H1 (cell line): Measurements from ENCODE around the gene DRC7. TPM values are rescaled to one million over a fixed set of nuclear protein-coding genes. Genes with fewer than 3 reads are reported as not detected.

Experiments used
- CTCF ChIA-PET: fragments of 300-600 bp; sonication (Branson Sonifier 250); formaldehyde crosslinking; loops from one replicate; lab custom pipeline; 2021; ENCODE audit not compliant: partially characterized antibody; lab: Charles Lee
- POLR2A ChIA-PET: fragments of 300-600 bp; sonication (Branson Sonifier 250); formaldehyde crosslinking; loops from one replicate; lab custom pipeline; 2021; ENCODE audit warnings: inconsistent platforms; ENCODE audit not compliant: partially characterized antibody; lab: Charles Lee
- DNase-seq, 2 experiments: peaks; one replicate each; pipeline versions ENCODE4 v3.0.0 to v3.0.0-alpha.2; 2010 to 2022; ENCODE audit warnings: low spot score in 2 of 2, low read depth in 1 of 2, mixed read lengths in 1 of 2
- FAIRE-seq: peaks from 2 replicates; lab custom pipeline; 2011; peaks lifted over from hg19 to GRCh38; lab: Jason Lieb, UNC
- H2AFZ ChIP-seq: 2 replicates; pipeline ENCODE4 v1.8.1; 2012; ENCODE audit warnings: low read length, inconsistent platforms
- H2AK5ac ChIP-seq: 2 replicates; pipeline ENCODE4 v1.6.1; 2013; ENCODE audit warnings: low read depth, low read length
- H2BK120ac ChIP-seq: replicated peaks from 2 replicates; pipeline ENCODE3; 2013; ENCODE audit warnings: low read depth, low read length, inconsistent platforms
- H2BK12ac ChIP-seq: 2 replicates; pipeline ENCODE4 v1.6.1; 2013; ENCODE audit warnings: low read depth, low read length
- H2BK15ac ChIP-seq: 2 replicates; pipeline ENCODE4 v1.6.1; 2013; ENCODE audit warnings: low read length
- H2BK20ac ChIP-seq: 2 replicates; pipeline ENCODE4 v1.6.1; 2013; ENCODE audit warnings: low read length
- H2BK5ac ChIP-seq: 2 replicates; pipeline ENCODE4 v1.6.1; 2013; ENCODE audit warnings: low read depth, low read length
- H3K14ac ChIP-seq: 2 replicates; pipeline ENCODE4 v1.6.1; 2013; ENCODE audit warnings: inconsistent platforms; ENCODE audit not compliant: insufficient read length
- H3K18ac ChIP-seq: 2 replicates; pipeline ENCODE4 v1.6.1; 2013; ENCODE audit warnings: low read length; ENCODE audit errors: extremely low read depth
- H3K23ac ChIP-seq: 2 replicates; pipeline ENCODE4 v1.6.1; 2013; ENCODE audit warnings: inconsistent platforms; ENCODE audit not compliant: insufficient read length
- H3K23me2 ChIP-seq: 2 replicates; pipeline ENCODE4 v1.6.1; 2013; ENCODE audit warnings: low read depth, low read length
- H3K27ac ChIP-seq: 2 replicates; pipeline ENCODE4 v1.6.1; 2011; ENCODE audit warnings: low read depth, low read length, inconsistent platforms
- H3K27me3 ChIP-seq, 4 experiments: replicated peaks in 1 of 4; 1 replicate in 1 of 4; 2 replicates in 3 of 4; pipeline versions ENCODE4 v1.6.1 to v1.8.1; 2011 to 2013; ENCODE audit warnings: low read length in 3 of 4, mild to moderate bottlenecking in 3 of 4, inconsistent platforms in 2 of 4, mixed read lengths in 2 of 4, moderate library complexity in 1 of 4; ENCODE audit not compliant: control insufficient read depth in 3 of 4, insufficient read depth in 3 of 4; ENCODE audit errors: extremely low read depth in 1 of 4
- H3K36me3 ChIP-seq, 4 experiments: 2 replicates each; pipeline versions ENCODE4 v1.6.1 to v1.8.1; 2011 to 2013; ENCODE audit warnings: mild to moderate bottlenecking in 4 of 4, low read length in 3 of 4, moderate library complexity in 2 of 4, control low read depth in 1 of 4, inconsistent platforms in 1 of 4; ENCODE audit not compliant: insufficient read depth in 4 of 4, control insufficient read depth in 2 of 4
- H3K4ac ChIP-seq: replicated peaks from 2 replicates; pipeline ENCODE3; 2013; ENCODE audit warnings: low read length, low read depth, mixed read lengths, inconsistent platforms; ENCODE audit not compliant: insufficient read length
- H3K4me1 ChIP-seq, 4 experiments: replicated peaks in 1 of 4; 1 replicate in 1 of 4; 2 replicates in 3 of 4; pipeline versions ENCODE4 v1.6.1 to v1.8.1; 2011 to 2013; ENCODE audit warnings: low read length in 3 of 4, inconsistent platforms in 2 of 4, mixed read lengths in 1 of 4; ENCODE audit not compliant: insufficient read depth in 4 of 4, control insufficient read depth in 3 of 4
- H3K4me2 ChIP-seq, 2 experiments: 2 replicates each; pipeline versions ENCODE4 v1.6.1 to v1.8.1; 2011 to 2013; ENCODE audit warnings: low read depth in 2 of 2, low read length in 2 of 2, control low read depth in 1 of 2, inconsistent platforms in 1 of 2, mild to moderate bottlenecking in 1 of 2; ENCODE audit not compliant: insufficient read depth in 1 of 2
- H3K4me3 ChIP-seq, 4 experiments: fragments of 200-600, 300-600 bp in 1 of 4; sonication (generic), shearing (Covaris generic), sonication (Bioruptor Twin) in 1 of 4; 2 replicates each; pipeline versions ENCODE4 v1.5.1 to v1.8.1; 2011 to 2016; ENCODE audit warnings: low read length in 4 of 4, low read depth in 3 of 4, control low read depth in 2 of 4, inconsistent platforms in 2 of 4, mild to moderate bottlenecking in 2 of 4, mixed read lengths in 1 of 4, moderate library complexity in 1 of 4; ENCODE audit not compliant: insufficient read depth in 2 of 4; ENCODE audit errors: extremely low read depth in 1 of 4
- H3K56ac ChIP-seq: replicated peaks from 2 replicates; pipeline ENCODE3; 2013; ENCODE audit warnings: low read depth, mild to moderate bottlenecking, mixed read lengths, low read length, inconsistent platforms; ENCODE audit not compliant: insufficient read length
- H3K79me1 ChIP-seq: 2 replicates; pipeline ENCODE4 v1.6.1; 2013; ENCODE audit warnings: low read depth, low read length, control low read depth
- H3K79me2 ChIP-seq, 2 experiments: 2 replicates each; pipeline versions ENCODE4 v1.6.1 to v1.8.1; 2012 to 2013; ENCODE audit warnings: low read length in 2 of 2, mild to moderate bottlenecking in 2 of 2, inconsistent platforms in 1 of 2; ENCODE audit not compliant: insufficient read depth in 2 of 2, control insufficient read depth in 1 of 2
- H3K9ac ChIP-seq, 4 experiments: replicated peaks in 1 of 4; 1 replicate in 1 of 4; 2 replicates in 3 of 4; pipeline versions ENCODE4 v1.6.1 to v1.8.1; 2011 to 2013; ENCODE audit warnings: low read depth in 3 of 4, low read length in 3 of 4, control low read depth in 2 of 4, mild to moderate bottlenecking in 2 of 4, moderate library complexity in 2 of 4, inconsistent platforms in 1 of 4; ENCODE audit errors: extremely low read depth in 1 of 4
- H3K9me3 ChIP-seq, 2 experiments: 2 replicates each; pipeline versions ENCODE4 v1.6.1 to v1.8.1; 2012 to 2013; ENCODE audit warnings: mild to moderate bottlenecking in 2 of 2, moderate library complexity in 2 of 2, control low read depth in 1 of 2, inconsistent platforms in 1 of 2, low read depth in 1 of 2, low read length in 1 of 2, mixed read lengths in 1 of 2; ENCODE audit not compliant: insufficient read depth in 2 of 2
- H4K20me1 ChIP-seq, 2 experiments: replicated peaks in 1 of 2; 2 replicates each; pipeline versions ENCODE3 to v1.8.1; 2011 to 2013; ENCODE audit warnings: inconsistent platforms in 2 of 2, low read length in 2 of 2, mild to moderate bottlenecking in 1 of 2; ENCODE audit not compliant: insufficient read depth in 2 of 2, control insufficient read depth in 1 of 2
- H4K5ac ChIP-seq: 2 replicates; pipeline ENCODE4 v1.6.1; 2013; ENCODE audit warnings: low read length, low read depth, mixed read lengths, inconsistent platforms; ENCODE audit not compliant: insufficient read length
- H4K8ac ChIP-seq: 2 replicates; pipeline ENCODE4 v1.8.0; 2013; ENCODE audit warnings: mild to moderate bottlenecking, moderate library complexity, low read length, inconsistent platforms; ENCODE audit not compliant: insufficient read depth; ENCODE audit errors: extremely low read depth
- H4K91ac ChIP-seq: replicated peaks from 2 replicates; pipeline ENCODE3; 2013; ENCODE audit warnings: low read length, mixed read lengths, inconsistent platforms; ENCODE audit not compliant: insufficient read length
- CEBPB ChIP-seq: IDR thresholded peaks from 2 replicates; pipeline ENCODE4 v1.6.1; 2012; ENCODE audit warnings: low read depth, low read length
- CTBP2 ChIP-seq: IDR thresholded peaks from 2 replicates; pipeline ENCODE4 v1.7.0; 2011; ENCODE audit warnings: borderline replicate concordance, mild to moderate bottlenecking, moderate library complexity, mixed read lengths, low read length; ENCODE audit not compliant: insufficient read depth, insufficient read length
- GTF2F1 ChIP-seq: IDR thresholded peaks from 2 replicates; pipeline ENCODE4 v1.6.1; 2012; ENCODE audit warnings: low read depth, low read length, improper control_type of control experiment, borderline replicate concordance
- JUN ChIP-seq: IDR thresholded peaks from 2 replicates; pipeline ENCODE4 v1.6.1; 2011; ENCODE audit warnings: low read depth, mild to moderate bottlenecking, improper control_type of control experiment, low read length
- JUND ChIP-seq: IDR thresholded peaks from 2 replicates; pipeline ENCODE4 v1.6.1; 2011; ENCODE audit warnings: mild to moderate bottlenecking, improper control_type of control experiment, low read length
- KDM1A ChIP-seq: fragments of 200-600, 300-600 bp; sonication (generic); IDR thresholded peaks from 2 replicates; pipeline ENCODE4 v1.7.1; 2016; ENCODE audit warnings: mild to moderate bottlenecking, low read length, borderline replicate concordance
- MAFK ChIP-seq: IDR thresholded peaks from 2 replicates; pipeline ENCODE4 v1.6.1; 2012; ENCODE audit warnings: low read depth, mild to moderate bottlenecking, improper control_type of control experiment, low read length
- RNF2 ChIP-seq: fragments of 200-900, 300-1000 bp; sonication (generic); IDR thresholded peaks from 2 replicates; pipeline ENCODE4 v1.7.1; 2016; ENCODE audit warnings: borderline replicate concordance, low read depth, mild to moderate bottlenecking, antibody characterized with exemption, low read length; ENCODE audit not compliant: poor library complexity, severe bottlenecking; ENCODE audit errors: missing control alignments
- SP4 ChIP-seq: IDR thresholded peaks from 2 replicates; pipeline ENCODE4 v1.6.1; 2012; ENCODE audit warnings: low read length, inconsistent platforms
- WGBS, 2 experiments: shearing (Covaris generic) in 1 of 2; methylation state at CpG; one replicate each; pipeline versions ENCODE4 v1.1.6 to v1.1.7; 2013 to 2015; ENCODE audit warnings: low lambda C conversion rate in 2 of 2, mixed read lengths in 2 of 2, inconsistent platforms in 1 of 2, low coverage in 1 of 2, missing lambda C conversion rate in 1 of 2; ENCODE audit not compliant: insufficient replicate concordance in 2 of 2, insufficient coverage in 1 of 2, insufficient read length in 1 of 2; ENCODE audit errors: extremely low coverage in 1 of 2, missing lambda C conversion rate in 1 of 2; 5-methylcytosine and 5-hydroxymethylcytosine counted together
- polyA plus RNA-seq, 7 experiments: library from polyadenylated mRNA; depleted of rRNA in 3 of 7; stranded (reverse) in 5 of 7; unstranded in 2 of 7; fragments of >200 nt in 5 of 7; fragments of 200-250 nt in 2 of 7; gene quantifications; 1 replicate in 5 of 7; 2 replicates in 1 of 7; 4 replicates in 1 of 7; pipeline versions ENCODE4 v1.2.1 to v1.2.3, GENCODE V29; 2011 to 2013; ENCODE audit warnings: missing spikeins in 2 of 7, mixed read lengths in 2 of 7
- total RNA-seq: library from RNA; stranded (reverse); fragmentation: NEBNext Ultra II Directional; extraction: Animal tissue kit (Norgen Biotek cat#: 25700); gene quantifications from 2 replicates; pipeline ENCODE4 v1.2.1, GENCODE V29; 2021

Gene DRC7
- total and polyA plus RNA-seq, 2 of the 8 experiments (the other 6 are each of a cell fraction or from before 2014, with no cell fraction given) = 0.14 TPM; not detected in 1

DNA sequence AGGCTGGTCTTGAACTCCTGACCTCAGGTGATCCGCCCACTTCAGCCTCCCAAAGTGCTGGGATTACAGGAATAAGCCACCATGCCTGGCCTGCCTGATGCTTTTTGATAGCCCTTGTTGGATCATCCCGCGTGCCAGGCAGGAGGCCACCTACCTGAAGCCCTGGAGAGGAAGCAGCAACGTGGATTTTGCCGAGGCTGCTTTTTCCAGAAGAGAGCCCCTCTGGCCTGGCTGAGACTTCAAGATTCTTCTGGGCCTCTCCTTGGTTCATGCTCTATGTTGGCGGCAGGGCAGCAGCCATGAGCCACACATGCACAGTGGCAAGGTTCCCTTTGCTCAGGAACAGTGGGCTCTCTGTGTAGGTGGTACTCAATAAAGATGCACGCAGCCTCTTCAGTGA is 52.5 kb downstream of the DRC7 start:
- no peak overlapping the region for H2BK12ac ChIP-seq
- no peak for TF ChIP-seq RNF2
- no peak for TF ChIP-seq CTBP2
- no peak for TF ChIP-seq KDM1A
- no peak for TF ChIP-seq SP4
- TF ChIP-seq MAFK = no peak
- TF ChIP-seq CEBPB = no peak
- no peak for TF ChIP-seq JUND
- TF ChIP-seq JUN = no peak
- TF ChIP-seq GTF2F1 = no peak
- TF ChIP-seq, all 59 proteins: peak for 0
- H3K23ac ChIP-seq = no peak overlapping the region
- no peak overlapping the region for H2BK20ac ChIP-seq
- H4K8ac ChIP-seq = no peak overlapping the region
- no peak overlapping the region for H2BK5ac ChIP-seq
- H3K4me1 ChIP-seq = no peaks in the 10 kb centered on the region
- no peak overlapping the region for H3K4me2 ChIP-seq
- no peak overlapping the region for H2AK5ac ChIP-seq
- H2BK120ac ChIP-seq = no peak overlapping the region
- peaks cover 0 to 3% of the 10 kb centered on the region in 2 experiments for H4K20me1 ChIP-seq
- FAIRE-seq = no peak
- DNase-seq = no peak
- no peak overlapping the region for H3K27ac ChIP-seq
- H3K14ac ChIP-seq = no peak overlapping the region
- ChIA-PET CTCF (interaction anchor here (2.4 kb wide), 1 partner anchor 10 kb away, joined by 17 read pairs; no protein-coding TSS in a partner anchor), POLR2A (no interaction called here)
- no peak overlapping the region for H3K4ac ChIP-seq
- H3K9ac ChIP-seq = no peak overlapping the region
- no peak overlapping the region for H2BK15ac ChIP-seq
- H3K79me1 ChIP-seq = no peaks in the 10 kb centered on the region
- H4K91ac ChIP-seq = no peak overlapping the region
- H3K36me3 ChIP-seq = peaks cover 0 to 6% (median 0%) of the 10 kb centered on the region in 4 experiments; a peak in 4 of 8 replicates
- no peak overlapping the region for H2AFZ ChIP-seq
- no peak overlapping the region for H3K56ac ChIP-seq
- H3K27me3 ChIP-seq = no peaks in the 10 kb centered on the region
- H3K79me2 ChIP-seq = no peaks in the 10 kb centered on the region
- no peaks in the 10 kb centered on the region for H3K9me3 ChIP-seq
- no peak overlapping the region for H3K18ac ChIP-seq
- no peak overlapping the region for H3K4me3 ChIP-seq
- H4K5ac ChIP-seq = no peak overlapping the region
- whole genome bisulfite sequencing, 2 experiments = 92% methylated on average over 7 of the region's 7 CpGs; no CpG with 5 or more reads in 1 of the 2 experiments
- no peaks in the 10 kb centered on the region for H3K23me2 ChIP-seq
